HG02884 (cell line): ENCODE measurements around the gene GLB1L2.

Experiments used
- ATAC-seq: cut with Tn5 transposase; IDR thresholded peaks from one replicate; pipeline ENCODE4 v1.9.1; 2021; ENCODE audit warnings: mild to moderate bottlenecking, moderate library complexity; ENCODE audit not compliant: unreplicated experiment

GLB1L2 gene

DNA sequence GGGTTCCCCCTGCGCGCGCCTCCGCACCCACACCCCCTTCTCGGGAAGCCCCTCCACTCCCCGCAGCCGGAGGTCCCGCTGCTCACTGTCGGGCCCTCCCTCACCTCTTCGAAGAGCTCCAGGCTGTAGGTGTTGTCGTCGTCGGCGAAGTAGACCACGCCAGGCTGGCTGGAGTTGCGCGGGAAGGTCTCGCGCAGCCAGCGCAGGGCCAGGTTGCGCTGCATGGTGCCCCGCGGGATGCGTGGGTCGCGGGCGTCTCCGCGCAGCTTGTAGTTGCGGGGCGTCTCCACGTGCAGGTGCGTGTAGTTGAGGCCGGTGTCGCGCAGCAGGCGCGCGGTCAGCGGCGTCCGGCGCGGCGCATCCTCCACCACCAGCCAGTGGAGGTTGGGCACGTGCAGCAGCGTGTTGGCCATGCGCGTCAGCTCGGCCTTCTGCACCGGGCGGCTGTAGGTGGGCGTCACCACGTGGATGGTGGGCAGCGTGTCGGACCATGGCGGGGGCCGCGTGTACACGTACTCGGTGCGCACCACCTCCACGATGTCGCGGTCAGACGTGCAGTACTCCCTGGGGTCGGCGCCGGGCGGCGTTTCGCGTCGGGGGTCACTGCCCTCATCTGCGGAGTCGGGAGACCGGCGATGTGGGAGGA, 51.9 kb downstream of the GLB1L2 start:
- no peak for ATAC-seq

DNA sequence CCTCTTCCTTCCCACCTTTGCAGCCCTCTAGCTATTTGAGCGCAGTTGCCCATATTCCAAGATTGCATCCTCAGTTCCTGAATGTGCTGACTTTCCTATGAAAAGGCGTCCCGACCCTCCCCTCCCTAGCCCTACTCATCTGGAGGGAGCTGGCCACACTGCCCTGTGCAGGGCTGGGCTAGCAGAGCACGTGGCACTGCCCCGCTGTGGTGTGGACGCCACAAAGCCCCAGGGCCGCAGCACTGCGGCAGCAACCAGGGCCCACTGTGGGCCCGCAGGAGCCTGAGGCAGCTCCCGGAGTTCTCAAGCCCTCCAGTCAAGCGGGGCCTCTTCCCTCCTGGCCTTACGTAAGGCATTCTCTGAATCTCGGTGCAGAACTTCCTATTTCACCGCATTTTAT, 52.6 kb downstream of the GLB1L2 start:
- ATAC-seq, result no peak

DNA sequence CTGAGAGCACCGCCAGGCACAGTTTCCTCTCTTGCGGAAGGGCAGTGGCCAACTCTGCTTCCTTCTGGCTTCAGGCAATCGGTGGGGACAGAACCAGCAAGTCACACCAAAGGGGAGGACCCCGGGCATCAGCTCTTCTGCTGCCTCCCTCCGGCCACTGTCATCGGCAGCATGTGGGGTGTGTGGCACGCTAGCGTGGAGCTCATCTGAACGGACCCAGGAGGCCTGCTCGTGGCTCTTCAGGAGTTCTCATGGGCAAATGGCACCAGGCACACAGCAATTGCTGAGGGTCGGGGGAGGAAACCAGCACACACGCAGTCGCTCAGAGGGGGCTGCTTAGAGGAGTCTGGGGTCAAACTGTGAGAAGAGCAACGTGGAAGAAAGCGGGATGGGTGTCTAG, 53.4 kb downstream of the GLB1L2 start:
- ATAC-seq, result no peak

DNA sequence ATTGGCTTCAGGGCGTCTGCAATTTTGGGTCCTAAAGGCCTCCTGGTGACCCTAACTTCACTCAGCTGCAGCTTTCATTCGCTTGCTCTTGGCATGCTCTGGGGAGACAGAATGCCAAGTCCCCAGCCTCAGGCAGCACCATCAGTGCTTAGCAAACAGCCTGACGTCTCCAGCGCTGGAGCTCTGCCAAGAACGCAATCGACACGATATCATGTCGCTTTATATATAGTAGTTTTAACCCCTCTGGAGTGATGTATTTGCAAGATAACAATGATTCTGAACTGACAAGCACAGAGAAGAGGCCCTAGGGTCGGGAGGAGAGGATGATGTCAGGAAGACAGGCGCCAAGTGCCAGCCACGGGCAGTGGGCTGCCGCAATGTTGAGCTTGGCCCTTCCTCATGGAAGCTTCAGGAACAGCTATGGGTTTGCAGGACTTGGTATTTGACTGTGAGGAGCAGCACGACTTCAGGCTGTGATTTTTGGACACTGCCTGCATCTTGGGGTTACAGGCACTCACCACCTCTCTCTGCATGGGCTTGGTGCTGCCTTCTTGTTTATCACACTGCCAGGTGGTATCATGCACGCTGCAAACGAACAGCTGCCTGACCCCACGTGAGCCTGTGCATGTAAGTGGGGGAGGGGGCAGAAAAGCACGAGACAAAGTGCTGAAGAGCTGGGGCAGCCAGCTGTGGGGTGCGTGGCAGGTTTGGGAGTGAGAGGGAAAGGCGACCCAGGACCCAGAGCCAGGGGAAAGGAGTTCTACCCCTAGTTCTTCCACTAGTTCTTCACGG, 54.2 kb downstream of the GLB1L2 start:
- ATAC-seq, result no peak

DNA sequence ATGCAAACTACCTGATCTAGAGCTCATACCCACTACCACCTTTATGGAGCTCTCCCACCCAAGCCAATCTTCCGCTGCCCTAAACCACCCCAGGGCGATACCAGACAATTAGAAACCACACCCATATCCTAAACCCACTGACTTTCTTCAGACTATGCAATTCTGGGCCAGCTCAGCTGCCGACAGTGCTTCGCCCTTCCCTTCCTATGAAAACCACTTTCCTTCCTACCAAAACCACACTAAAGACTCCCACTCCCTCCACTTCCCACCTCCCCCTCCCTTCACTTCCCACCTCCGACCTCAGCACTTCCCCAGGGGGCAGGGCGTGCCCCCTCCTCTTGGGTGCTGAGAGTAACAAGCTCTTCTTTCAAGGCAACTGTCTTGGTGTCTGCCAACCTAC, 55.2 kb downstream of the GLB1L2 start:
- ATAC-seq, result no peak

DNA sequence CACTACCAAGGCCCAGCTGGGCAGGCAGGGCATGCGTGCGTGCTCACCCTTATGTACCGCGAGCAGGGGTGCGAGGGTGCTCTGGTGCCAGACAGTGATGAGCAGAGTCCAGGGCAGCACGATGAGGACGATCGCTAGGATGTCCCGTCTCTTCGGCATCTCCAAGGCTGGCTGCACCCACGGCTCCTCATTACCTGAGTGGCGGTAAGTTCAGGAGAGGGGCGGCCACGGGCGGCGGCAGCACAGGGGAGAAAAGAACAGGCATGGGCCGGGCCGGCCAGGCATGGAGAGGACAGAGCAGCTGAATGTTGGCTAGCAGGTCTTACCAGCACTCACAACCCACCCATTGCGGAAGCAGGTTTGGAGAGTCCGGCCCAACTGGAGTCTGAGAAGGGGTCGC, 55.7 kb downstream of the GLB1L2 start:
- no peak for ATAC-seq

DNA sequence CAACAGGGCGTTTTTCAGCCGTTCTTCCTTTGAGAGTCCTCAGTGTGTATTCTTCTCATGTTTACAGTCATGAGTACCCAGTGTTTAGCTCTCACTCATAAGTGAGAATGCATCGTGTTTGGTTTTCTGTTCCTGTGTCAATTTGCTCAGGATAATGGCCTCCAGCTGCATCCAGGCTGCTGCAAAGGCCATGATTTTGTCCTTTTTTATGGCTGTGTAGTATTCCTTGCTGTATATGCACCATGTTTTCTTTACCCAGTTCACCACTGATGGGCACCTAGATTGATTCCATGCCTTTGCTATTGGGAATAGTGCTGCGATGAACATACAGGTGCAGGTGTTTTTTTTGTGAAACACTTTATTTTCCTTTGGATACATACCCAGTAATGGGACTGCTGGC, 56.8 kb downstream of the GLB1L2 start:
- ATAC-seq, result no peak

DNA sequence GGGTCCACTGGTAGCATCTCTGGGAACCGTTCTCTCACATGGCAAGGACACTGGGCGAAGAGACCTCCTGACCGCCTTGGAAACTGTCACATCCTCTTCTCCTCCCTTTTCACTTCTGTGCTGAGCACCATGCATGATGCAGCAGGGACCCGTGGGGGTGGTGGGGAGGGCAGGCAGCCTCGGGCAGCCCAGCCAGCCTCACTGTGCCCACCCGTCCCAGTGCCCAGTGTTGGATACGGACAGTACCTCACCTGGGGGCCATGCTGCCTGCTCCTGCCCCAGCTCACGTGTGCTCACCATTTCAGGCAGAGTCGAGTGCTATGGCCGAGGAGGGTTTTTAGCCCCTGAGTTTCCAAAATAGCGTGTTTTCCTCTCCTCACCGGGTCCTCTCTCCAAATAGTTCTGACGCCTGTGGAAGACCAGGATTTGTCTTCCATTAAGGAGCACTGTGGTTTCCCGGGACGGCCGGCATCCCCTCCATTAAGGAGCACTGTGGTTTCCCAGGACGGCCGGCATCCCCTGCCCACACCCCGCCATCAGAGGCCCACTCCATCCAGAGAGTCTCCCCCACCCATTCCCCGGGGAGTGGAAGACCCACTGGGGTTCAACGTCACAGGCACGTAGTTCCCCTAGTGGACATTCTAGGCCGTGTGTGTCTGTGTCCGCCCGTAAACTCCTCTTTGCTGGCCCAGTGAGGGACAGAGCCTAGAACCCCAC, 57.8 kb downstream of the GLB1L2 start:
- ATAC-seq, result no peak

DNA sequence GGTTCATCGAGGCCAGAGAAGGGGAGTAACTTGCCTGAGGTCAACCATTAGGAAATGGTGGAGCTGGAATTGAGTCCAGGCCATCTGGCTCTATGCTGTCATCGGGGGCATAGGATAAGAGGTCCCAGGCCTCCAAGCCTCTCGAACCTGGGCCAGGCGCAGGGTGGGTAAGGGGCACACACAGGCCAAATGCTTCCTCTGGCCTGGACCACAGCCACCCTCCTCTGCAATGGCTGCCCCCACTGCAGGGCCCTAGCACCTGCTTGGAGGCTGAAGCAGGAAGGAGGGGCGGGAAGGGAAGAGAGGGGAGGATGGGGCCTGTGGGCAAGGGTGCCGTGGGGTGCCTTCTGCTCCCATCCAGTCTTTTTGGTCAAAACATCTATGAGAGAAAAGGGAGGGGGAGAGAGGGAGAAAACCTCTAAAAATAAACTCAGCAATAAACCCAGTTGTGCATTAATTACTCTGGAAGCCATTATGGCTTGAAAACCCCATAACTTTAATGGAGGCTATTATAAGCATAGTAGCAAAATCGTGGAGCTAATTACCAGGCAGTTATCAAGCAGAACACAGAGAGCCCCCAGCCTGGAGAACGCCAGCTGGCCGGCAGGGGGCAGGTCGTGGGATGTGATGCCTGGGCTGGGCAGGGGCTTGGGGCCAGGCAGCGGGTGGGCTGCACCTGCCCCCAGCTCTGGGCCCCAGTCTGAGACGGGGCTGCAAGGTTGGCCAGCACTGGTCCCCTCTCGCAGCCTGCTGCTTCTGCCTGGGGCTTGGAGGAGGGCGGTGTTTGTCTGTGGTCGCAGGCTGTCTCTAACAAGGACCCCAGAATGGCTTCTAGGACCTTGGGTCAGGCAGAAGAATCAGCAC, 59.1 kb downstream of the GLB1L2 start:
- ATAC-seq, result no peak

DNA sequence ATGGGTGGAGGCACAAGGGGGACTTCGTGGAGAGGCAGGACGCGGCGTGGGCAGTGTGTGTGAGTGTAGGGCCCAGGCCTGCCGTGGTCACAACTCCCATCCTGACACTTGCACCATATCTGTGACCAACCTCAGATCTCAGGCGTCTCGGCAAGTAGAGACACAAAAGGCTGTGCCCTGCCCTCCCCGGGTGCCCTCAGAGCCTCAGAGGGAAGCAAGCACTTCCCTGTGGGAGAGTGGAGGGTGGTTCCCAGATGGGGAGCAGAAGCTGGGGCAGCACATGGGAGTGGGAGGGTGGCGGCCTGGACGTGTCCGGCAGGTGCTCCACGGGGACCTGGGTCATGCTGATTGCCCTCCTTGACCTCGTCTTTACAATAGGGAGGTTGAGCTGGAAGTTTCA, 59.9 kb downstream of the GLB1L2 start:
- no peak for ATAC-seq

DNA sequence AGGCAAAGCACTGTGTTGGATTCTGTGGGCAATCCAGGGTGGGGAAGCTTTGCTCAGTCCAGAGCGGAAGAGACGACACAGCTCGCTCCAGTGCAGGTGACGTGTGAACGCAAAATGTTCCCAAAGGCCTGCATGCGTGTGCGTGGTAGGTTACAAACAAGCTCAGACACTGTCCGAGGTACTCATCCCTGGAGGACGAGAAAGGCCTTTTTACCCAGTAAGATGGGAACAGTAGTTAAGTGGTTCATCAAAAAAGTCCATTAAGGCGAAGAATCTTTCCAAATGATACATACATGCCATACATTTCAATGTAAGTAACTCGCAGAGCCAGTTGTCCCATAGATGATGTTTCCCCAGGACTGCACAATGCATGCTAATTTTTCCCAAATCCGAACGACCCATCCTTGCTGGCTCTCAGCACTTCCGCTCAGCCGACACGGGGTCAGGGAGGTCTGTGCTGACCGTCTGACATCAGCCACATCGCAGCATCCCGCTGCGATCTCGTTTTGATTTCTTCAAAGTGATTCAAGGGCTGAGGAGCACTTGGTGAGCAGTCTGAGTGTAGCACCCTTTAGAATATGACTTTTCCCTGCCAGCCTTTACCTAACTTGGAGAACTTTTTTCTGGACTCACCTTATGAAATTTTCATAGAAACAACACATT, 61.3 kb downstream of the GLB1L2 start:
- ATAC-seq, result no peak

DNA sequence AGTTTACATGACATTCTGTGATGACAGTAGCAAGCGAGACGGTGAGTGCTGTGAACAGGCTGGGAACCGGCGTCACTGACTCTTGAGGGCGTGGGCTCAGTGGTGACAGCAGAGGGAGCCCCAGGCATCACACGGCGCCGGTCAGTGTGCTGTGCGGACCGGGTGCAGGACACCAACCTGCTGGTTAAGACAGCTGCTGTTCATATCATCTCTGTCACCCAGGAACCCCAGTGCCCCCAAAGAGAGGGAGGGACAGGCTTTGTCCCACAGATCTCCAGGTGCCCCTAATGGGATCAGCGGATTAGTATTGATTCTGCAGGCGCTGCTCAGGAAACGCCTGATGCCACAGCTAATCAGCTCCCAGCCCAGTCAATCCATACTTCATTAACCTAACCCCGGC, 61.9 kb downstream of the GLB1L2 start:
- ATAC-seq, result no peak

DNA sequence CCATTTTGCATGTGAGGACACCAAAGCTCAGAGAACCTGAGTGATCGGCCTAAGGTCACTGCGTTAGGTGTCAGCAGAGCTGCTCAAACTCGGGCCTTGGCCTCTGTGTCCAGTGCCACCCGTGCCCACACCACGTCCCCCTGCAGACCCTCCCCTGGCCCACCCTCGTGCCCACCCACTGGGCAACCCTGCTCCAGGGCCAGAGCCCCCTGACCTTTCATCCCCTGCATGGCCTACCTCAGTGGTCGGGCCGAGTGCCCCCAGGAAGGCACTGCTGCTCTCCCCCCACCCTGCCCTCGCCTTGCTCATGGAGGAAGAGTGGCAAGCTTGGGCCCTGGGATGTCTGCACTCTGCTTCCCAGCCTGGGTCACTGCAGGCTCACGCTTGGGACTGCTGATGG, 62.5 kb downstream of the GLB1L2 start:
- no peak for ATAC-seq

DNA sequence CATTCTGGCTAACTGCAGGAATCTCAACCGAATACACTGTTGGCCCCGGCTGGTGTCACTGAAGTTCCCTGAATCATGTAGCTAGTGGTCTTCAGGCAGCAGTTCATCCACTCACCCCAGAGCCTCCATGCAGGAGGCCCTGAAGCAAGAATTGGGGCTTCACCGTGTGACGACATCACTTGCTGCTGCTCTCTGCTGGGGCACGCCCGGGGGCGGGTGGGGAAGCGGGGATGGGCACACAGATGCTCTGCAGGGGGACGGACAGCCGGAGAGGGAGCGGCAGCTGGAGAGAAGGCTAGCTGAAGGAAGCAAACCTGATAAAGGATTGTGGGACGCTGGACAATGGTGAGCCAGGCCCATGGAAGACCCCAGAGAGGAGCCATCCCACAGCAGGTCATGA, 63.2 kb downstream of the GLB1L2 start:
- ATAC-seq, result no peak

DNA sequence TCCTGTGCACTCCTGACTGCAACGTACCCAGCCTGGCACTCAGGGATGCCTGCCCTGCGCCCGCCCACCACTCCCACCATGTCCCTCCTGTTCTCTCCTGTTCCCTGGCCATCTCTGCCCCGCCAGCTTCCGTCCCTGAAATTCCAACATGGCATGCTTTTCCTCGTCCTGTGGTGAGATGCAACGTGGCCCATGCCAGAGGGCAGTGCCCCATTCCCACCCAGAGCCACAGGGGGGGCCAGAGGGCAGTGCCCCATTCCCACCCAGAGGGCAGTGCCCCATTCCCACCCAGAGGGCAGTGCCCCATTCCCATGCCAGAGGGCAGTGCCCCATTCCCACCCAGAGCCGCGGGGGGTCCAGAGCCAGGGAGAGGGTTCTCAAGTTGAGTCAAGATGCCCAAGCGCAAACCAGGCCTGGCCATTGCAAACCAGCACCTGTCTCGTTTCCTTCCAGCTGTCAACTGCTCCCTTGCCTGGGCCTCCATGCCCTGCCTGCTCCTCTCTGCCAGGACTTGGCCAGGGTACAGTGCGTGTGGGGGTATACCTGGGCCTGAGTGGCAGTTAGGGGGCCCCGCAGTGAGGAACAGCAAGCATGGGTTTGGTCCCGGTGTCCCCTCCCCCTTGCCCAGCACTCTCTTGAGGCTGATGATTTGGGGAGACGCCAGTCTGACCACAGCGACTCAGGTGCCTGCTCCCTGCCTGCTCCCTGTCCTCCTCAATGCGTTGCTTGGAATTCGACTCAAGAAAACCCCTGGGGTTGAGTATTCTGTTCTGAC, 65.7 kb downstream of the GLB1L2 start:
- ATAC-seq, result no peak

DNA sequence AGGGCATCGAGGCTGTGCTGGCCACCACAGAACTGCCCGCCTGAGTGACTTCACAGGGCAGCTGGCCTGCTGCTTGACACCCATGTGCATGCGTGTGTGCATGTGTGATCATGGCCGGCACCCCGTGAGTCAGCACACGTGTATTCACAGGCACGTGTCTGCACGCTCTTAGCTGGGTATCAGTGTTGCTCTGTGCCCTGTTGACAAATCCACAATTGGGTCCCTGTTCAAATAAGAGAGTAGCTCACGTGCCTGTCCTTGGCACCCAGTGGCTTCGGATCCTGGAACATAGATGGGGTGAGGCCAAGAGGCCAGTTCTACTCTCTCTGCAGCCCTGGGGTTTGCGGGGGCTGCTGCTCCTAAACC, 66.3 kb downstream of the GLB1L2 start:
- no peak for ATAC-seq

DNA sequence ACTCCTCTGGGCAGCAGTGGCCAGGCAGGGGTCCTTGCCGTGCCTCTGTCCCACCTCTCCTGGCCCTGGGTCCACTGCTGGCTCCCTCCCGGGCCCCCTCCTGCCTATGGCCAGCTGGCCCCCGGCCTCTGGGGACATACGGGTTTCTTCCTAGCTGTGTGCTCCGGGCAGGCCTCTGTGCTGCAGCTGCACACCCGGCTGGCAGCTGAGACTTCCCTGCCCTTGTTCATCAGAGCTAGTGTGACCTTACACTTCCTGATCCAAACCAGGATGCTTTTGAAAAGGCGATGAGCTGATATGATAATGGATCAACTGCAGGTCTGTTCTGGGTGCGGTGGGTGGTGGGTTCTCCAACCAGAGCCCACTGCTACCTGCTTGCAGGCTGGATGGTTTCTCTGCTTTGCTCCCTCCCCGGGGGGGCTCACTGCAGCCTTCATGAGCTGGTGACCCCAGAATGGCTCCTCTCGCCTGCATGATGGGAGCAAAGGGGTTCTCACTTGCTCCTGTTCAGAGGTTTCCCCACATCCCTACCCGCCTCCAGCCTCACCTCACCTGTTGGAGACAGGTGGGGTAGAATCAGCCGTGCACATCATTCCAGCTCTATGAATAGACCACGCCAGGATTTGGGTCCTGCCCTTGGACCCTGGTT, 67.0 kb downstream of the GLB1L2 start:
- ATAC-seq, result no peak

DNA sequence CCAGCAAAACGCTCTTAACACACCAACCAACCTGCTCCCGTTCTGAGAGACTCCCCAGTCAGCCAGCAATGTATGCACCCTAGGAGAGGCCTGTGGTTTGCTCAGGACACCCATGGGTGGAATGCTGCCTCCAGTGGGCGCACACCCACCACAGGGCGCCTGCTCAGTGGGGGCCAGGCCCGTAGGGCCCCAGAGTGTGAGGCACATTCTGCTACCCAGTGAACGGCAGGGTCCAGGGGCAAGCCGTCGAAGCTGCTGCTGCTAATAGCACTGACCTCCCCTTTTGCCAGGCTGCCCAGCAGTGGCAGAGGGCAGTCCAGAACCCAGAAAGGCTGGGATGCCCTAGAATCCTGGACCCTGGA, 67.5 kb downstream of the GLB1L2 start:
- no peak for ATAC-seq

DNA sequence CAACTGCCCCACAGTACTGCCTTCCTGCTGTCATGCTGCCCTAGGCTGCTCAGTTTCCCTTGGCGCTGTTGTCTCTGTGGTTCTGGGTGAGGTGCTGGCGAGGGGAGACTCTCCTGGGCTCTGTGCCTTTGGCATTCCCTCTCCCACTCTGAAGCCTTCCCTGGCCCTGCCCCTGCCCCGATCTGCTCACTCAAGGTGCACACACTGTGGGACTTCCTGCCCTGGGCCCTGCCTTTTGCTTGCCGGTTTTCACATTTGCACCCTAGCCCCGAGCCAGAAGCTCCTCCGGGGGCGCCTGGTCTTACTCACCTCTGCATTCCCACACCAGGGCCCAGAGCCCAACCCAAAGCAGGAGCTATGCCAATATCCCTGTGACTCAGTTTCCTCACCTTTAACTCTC, 68.2 kb downstream of the GLB1L2 start:
- no peak for ATAC-seq
